H1 (cell line): ENCODE measurements around the gene LAMP5. TPM values are rescaled to one million over a fixed set of nuclear protein-coding genes. Genes with fewer than 3 reads are reported as not detected.

Source experiments
- ATF2 ChIP-seq: IDR thresholded peaks from 2 replicates; pipeline ENCODE4 v1.6.1; 2012; ENCODE audit warnings: low read length, inconsistent platforms
- BACH1 ChIP-seq: IDR thresholded peaks from 2 replicates; pipeline ENCODE4 v1.6.1; 2012; ENCODE audit warnings: low read length, improper control_type of control experiment
- BRCA1 ChIP-seq: IDR thresholded peaks from 2 replicates; pipeline ENCODE4 v1.6.1; 2012; ENCODE audit warnings: low read depth, low read length, improper control_type of control experiment
- CHD7 ChIP-seq: fragments of 300-600 bp; sonication (generic); IDR thresholded peaks from 2 replicates; pipeline ENCODE4 v1.7.1; 2012; ENCODE audit warnings: low read length, moderate library complexity, mild to moderate bottlenecking, inconsistent platforms; ENCODE audit not compliant: insufficient replicate concordance
- FOSL1 ChIP-seq: IDR thresholded peaks from 2 replicates; pipeline ENCODE4 v1.6.1; 2011; ENCODE audit warnings: mild to moderate bottlenecking, low read depth, low read length, moderate library complexity; ENCODE audit not compliant: insufficient read depth
- GTF2F1 ChIP-seq: IDR thresholded peaks from 2 replicates; pipeline ENCODE4 v1.6.1; 2012; ENCODE audit warnings: low read depth, low read length, improper control_type of control experiment, borderline replicate concordance
- MAFK ChIP-seq: IDR thresholded peaks from 2 replicates; pipeline ENCODE4 v1.6.1; 2012; ENCODE audit warnings: low read depth, mild to moderate bottlenecking, improper control_type of control experiment, low read length
- TAF1 ChIP-seq: IDR thresholded peaks from 2 replicates; pipeline ENCODE4 v1.6.1; 2011; ENCODE audit warnings: mild to moderate bottlenecking, low read depth, low read length
- polyA plus RNA-seq, 7 experiments: library from polyadenylated mRNA; depleted of rRNA in 3 of 7; stranded (reverse) in 5 of 7; unstranded in 2 of 7; fragments of >200 nt in 5 of 7; fragments of 200-250 nt in 2 of 7; gene quantifications; 1 replicate in 5 of 7; 2 replicates in 1 of 7; 4 replicates in 1 of 7; pipeline versions ENCODE4 v1.2.1 to v1.2.3, GENCODE V29; 2011 to 2013; ENCODE audit warnings: missing spikeins in 2 of 7, mixed read lengths in 2 of 7
- total RNA-seq: library from RNA; stranded (reverse); fragmentation: NEBNext Ultra II Directional; extraction: Animal tissue kit (Norgen Biotek cat#: 25700); gene quantifications from 2 replicates; pipeline ENCODE4 v1.2.1, GENCODE V29; 2021

LAMP5 gene
- total and polyA plus RNA-seq, 2 of the 8 experiments (the other 6 are each of a cell fraction or from before 2014, with no cell fraction given): 0.22 to 1.9 TPM

- no peak for TF ChIP-seq CHD7
- no peak for TF ChIP-seq MAFK
- TF ChIP-seq BRCA1: no peak
- no peak for TF ChIP-seq BACH1
- no peak for TF ChIP-seq ATF2
- no peak for TF ChIP-seq TAF1
- TF ChIP-seq FOSL1: no peak
- TF ChIP-seq GTF2F1: no peak
These were observed 4.3 kb downstream of the LAMP5 start (continued) for GRCh38 chr20:9518576-9519175.
